Measurements from ENCODE around the gene TBCD.

GRCh38 chr17:82899941-82900340, 148.1 kb downstream of the TBCD start:
- TF ChIP-seq CTCF (IDR thresholded peaks at IDR 0.05; ENCODE audit: poor library complexity, severe bottlenecking): no peak
- no peak for TF ChIP-seq EZH2 (IDR thresholded peaks at IDR 0.05; ENCODE audit: borderline replicate concordance, insufficient read depth, low read length, poor library complexity, severe bottlenecking)
- no peak for TF ChIP-seq MXI1 (conservative IDR thresholded peaks at IDR 0.05; ENCODE audit: poor library complexity, severe bottlenecking)
- no peak for TF ChIP-seq SMC3 (conservative IDR thresholded peaks at IDR 0.05; ENCODE audit: poor library complexity)
- no peak for TF ChIP-seq POLR2AphosphoS5 (IDR thresholded peaks at IDR 0.05)

Data from neural cell (in vitro differentiated cells).